GM21423 (cell line): ENCODE results near the gene PRKN.

Source experiments
- ATAC-seq: cut with Tn5 transposase; IDR thresholded peaks from one replicate; pipeline ENCODE4 v1.9.1; 2021; ENCODE audit warnings: mild to moderate bottlenecking, moderate library complexity; ENCODE audit not compliant: unreplicated experiment

PRKN gene

GRCh38 chr6:161487694-161488093 lies 1239.9 kb downstream of the PRKN start:
- ATAC-seq, result no peak

- no peak for ATAC-seq
Measured at GRCh38 chr6:161487217-161487531, 1240.4 kb downstream of the PRKN start.

GRCh38 chr6:161486361-161487216 lies 1241.0 kb downstream of the PRKN start:
- ATAC-seq, result no peak

GRCh38 chr6:161482517-161482858 lies 1245.1 kb downstream of the PRKN start:
- no peak for ATAC-seq

GRCh38 chr6:161481786-161482516 lies 1245.6 kb downstream of the PRKN start:
- ATAC-seq, result no peak

- no peak for ATAC-seq
Measured at GRCh38 chr6:161480421-161481155, 1247.0 kb downstream of the PRKN start.

GRCh38 chr6:161479376-161479775 lies 1248.2 kb downstream of the PRKN start:
- ATAC-seq, result no peak

- ATAC-seq, result no peak
Measured at GRCh38 chr6:161477876-161478425, 1249.6 kb downstream of the PRKN start.

- no peak for ATAC-seq
Measured at GRCh38 chr6:161476711-161477110, 1250.9 kb downstream of the PRKN start.

GRCh38 chr6:161465403-161465802 lies 1262.2 kb downstream of the PRKN start:
- ATAC-seq, result no peak

GRCh38 chr6:161463071-161463470 lies 1264.5 kb downstream of the PRKN start:
- no peak for ATAC-seq

- no peak for ATAC-seq
Measured at GRCh38 chr6:161462148-161462547, 1265.4 kb downstream of the PRKN start.

GRCh38 chr6:161459008-161459615 lies 1268.5 kb downstream of the PRKN start:
- no peak for ATAC-seq

- no peak for ATAC-seq
Measured at GRCh38 chr6:161458201-161458951, 1269.2 kb downstream of the PRKN start.

- ATAC-seq, result no peak
Measured at GRCh38 chr6:161455848-161456247, 1271.7 kb downstream of the PRKN start.

- ATAC-seq, result no peak
Measured at GRCh38 chr6:161453558-161453957, 1274.0 kb downstream of the PRKN start.

- no peak for ATAC-seq
Measured at GRCh38 chr6:161452241-161452640, 1275.3 kb downstream of the PRKN start.

GRCh38 chr6:161449521-161449920 lies 1278.0 kb downstream of the PRKN start:
- no peak for ATAC-seq

- no peak for ATAC-seq
Measured at GRCh38 chr6:161446949-161447348, 1280.6 kb downstream of the PRKN start.

GRCh38 chr6:161446296-161446925 lies 1281.2 kb downstream of the PRKN start:
- ATAC-seq, result no peak
